ENCODE results near the gene CLIC2.

The CLIC2 gene

GRCh38 chrX:155262970-155263754 is 71.3 kb downstream of the CLIC2 start:
- peak; percentile 3 for DNase-seq (ENCODE audit: low spot score)

- DNase-seq (ENCODE audit: low spot score): no peak
Observed at GRCh38 chrX:155259752-155260151, 74.7 kb downstream of the CLIC2 start.

GRCh38 chrX:155251391-155251790 is 83.0 kb downstream of the CLIC2 start:
- no peak for DNase-seq (ENCODE audit: low spot score)

- no peak for DNase-seq (ENCODE audit: low spot score)
Observed at GRCh38 chrX:155247497-155247896, 86.9 kb downstream of the CLIC2 start.

- DNase-seq (ENCODE audit: low spot score): no peak
Observed at GRCh38 chrX:155246748-155247147, 87.7 kb downstream of the CLIC2 start.

- no peak for DNase-seq (ENCODE audit: low spot score)
Observed at GRCh38 chrX:155242300-155242699, 92.1 kb downstream of the CLIC2 start.

GRCh38 chrX:155237719-155238118 is 96.7 kb downstream of the CLIC2 start:
- DNase-seq (ENCODE audit: low spot score): no peak

- DNase-seq (ENCODE audit: low spot score): no peak
Observed at GRCh38 chrX:155235891-155236290, 98.5 kb downstream of the CLIC2 start.

- no peak for DNase-seq (ENCODE audit: low spot score)
Observed at GRCh38 chrX:155231163-155231562, 103.3 kb downstream of the CLIC2 start.

Data from pons (tissue), 1 donor.